Measurements from ENCODE around the gene RBP7.
A peak's percentile ranks its signal among the peaks of the same experiment; 100 is the strongest.

RBP7 gene

DNA sequence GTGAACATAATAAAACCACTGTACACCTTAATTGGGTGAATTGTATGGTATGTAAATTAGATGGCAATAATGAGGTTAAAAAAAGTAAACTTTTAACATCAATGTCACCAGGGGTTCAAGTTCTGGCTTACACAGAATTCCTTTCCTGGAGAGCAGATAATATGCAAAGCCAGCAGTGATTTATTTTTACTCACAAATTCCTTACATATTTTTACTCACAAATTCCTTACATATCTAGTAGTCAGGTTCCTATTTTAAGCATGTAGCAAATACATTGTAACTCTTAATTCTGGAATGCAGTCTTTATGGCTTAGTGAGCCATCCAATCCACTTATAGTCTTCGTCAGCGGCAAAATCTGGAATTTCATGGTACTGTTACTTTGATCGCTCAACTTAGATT, 34.4 kb downstream of the RBP7 start:
- H3K4me3 ChIP-seq (ENCODE audit: control insufficient read depth, low read depth, low read length): no peak overlapping the region
- DNase-seq (ENCODE audit: low read depth): no peak
- TF ChIP-seq, protein P1, sequence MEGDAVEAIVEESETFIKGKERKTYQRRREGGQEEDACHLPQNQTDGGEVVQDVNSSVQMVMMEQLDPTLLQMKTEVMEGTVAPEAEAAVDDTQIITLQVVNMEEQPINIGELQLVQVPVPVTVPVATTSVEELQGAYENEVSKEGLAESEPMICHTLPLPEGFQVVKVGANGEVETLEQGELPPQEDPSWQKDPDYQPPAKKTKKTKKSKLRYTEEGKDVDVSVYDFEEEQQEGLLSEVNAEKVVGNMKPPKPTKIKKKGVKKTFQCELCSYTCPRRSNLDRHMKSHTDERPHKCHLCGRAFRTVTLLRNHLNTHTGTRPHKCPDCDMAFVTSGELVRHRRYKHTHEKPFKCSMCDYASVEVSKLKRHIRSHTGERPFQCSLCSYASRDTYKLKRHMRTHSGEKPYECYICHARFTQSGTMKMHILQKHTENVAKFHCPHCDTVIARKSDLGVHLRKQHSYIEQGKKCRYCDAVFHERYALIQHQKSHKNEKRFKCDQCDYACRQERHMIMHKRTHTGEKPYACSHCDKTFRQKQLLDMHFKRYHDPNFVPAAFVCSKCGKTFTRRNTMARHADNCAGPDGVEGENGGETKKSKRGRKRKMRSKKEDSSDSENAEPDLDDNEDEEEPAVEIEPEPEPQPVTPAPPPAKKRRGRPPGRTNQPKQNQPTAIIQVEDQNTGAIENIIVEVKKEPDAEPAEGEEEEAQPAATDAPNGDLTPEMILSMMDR (IDR thresholded peaks at IDR 0.05; ENCODE audit: control insufficient read depth, insufficient read depth, low read depth, low read length, missing control alignments): no peak

DNA sequence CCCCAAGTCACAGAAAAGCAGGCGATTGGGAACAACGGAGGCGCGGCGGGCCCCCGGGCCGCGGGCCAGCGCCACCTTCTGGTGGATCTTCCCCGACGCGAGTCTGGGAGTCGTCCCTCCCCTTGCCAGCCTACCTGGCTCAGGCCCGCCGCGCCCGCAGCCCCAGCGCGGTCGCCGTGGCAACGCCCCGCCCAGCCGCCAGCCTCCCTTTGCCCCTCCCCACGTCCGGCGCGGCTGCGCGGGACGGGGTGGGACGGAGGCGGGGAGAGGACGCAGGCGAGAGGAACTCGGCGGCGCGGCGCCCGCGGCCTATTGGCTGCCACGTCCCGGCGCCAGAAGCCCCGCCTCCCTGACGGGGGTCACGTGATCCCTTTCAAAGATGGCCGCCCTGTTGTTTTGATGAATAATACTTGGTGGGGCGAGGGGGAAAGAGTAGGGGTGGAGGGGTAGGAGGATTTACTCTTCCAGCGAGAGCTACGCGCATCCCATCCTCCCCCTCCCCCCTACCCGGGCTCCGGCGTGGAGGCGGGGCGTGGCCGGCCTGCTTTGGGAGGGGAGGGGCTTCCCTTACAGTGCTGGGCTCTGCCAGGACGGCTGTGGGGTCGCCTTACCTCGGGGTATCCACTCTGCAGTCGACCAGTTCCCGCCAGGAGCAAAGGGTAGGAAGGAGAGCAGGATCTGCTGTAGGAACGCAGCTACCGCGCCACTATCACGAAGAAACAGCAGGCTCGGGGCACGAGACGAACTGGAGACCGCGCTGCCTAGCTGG, 35.7 kb downstream of the RBP7 start, which contains the start of gene UBE4B:
Gene UBE4B, plus strand, starts transcription at position 369 of the 769 bp plus-strand sequence. CDS start 713 bp downstream, outside the sequence.
- peak; percentile 84 for DNase-seq (ENCODE audit: low read depth)
- peak within 1 kb of the TSS; percentile 94 for H3K4me3 ChIP-seq (ENCODE audit: control insufficient read depth, low read depth, low read length)
- TF ChIP-seq, protein P1 (IDR thresholded peaks at IDR 0.05; ENCODE audit: control insufficient read depth, insufficient read depth, low read depth, low read length, missing control alignments): peak; percentile 77

DNA sequence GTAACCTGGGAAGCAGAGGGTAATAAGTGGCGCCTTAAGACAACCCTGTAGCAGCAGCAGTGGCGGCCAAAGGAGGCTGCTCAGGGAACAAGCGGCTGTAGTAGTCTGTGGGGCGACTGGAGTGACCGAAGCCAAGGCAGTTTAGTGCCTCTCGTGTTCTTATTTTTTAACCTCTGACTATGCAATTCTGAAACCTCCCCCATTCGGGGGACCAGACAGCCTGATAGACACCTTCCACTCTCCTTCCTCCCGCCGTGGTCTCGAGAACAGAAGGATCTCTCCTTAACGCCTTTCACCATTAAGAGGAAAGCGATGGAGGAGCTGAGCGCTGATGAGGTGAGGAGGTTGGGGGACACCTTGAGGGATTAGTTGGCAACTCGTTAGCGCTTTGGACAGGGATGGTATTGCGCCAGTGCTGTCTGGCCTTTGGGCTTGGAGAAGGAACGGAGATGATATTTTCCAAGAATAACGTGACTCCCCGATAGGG, 36.4 kb downstream of the RBP7 start:
- no peak for DNase-seq (ENCODE audit: low read depth)
- TF ChIP-seq, protein P1 (IDR thresholded peaks at IDR 0.05; ENCODE audit: control insufficient read depth, insufficient read depth, low read depth, low read length, missing control alignments): no peak

DNA sequence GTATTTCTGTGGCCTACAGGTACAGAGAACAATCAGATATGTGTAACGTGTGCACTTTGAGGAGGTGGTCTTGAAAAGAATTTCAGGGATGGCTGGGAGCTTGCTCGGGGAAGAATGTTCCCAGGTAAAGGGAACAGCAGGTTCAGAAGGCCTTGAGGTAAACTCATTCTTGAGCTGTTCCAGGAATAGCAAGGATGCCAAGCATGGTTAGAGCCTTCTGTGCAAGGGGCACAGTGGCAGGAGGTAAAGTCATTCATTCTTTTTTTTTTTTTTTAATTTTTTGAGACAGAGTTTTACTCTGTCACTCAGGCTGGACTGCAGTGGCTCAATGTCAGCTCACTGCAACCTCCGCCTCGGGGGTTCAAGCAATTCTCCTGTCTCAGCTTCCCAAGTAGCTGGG, 45.7 kb downstream of the RBP7 start:
- TF ChIP-seq, protein P1 (IDR thresholded peaks at IDR 0.05; ENCODE audit: control insufficient read depth, insufficient read depth, low read depth, low read length, missing control alignments): no peak
- no peak for DNase-seq (ENCODE audit: low read depth)
- H3K4me3 ChIP-seq (ENCODE audit: control insufficient read depth, low read depth, low read length): no peak overlapping the region

More for the DNA sequence above, 36.4 kb downstream of the RBP7 start:
- H3K4me3 ChIP-seq (ENCODE audit: control insufficient read depth, low read depth, low read length): peak overlapping the region; percentile 94

DNA sequence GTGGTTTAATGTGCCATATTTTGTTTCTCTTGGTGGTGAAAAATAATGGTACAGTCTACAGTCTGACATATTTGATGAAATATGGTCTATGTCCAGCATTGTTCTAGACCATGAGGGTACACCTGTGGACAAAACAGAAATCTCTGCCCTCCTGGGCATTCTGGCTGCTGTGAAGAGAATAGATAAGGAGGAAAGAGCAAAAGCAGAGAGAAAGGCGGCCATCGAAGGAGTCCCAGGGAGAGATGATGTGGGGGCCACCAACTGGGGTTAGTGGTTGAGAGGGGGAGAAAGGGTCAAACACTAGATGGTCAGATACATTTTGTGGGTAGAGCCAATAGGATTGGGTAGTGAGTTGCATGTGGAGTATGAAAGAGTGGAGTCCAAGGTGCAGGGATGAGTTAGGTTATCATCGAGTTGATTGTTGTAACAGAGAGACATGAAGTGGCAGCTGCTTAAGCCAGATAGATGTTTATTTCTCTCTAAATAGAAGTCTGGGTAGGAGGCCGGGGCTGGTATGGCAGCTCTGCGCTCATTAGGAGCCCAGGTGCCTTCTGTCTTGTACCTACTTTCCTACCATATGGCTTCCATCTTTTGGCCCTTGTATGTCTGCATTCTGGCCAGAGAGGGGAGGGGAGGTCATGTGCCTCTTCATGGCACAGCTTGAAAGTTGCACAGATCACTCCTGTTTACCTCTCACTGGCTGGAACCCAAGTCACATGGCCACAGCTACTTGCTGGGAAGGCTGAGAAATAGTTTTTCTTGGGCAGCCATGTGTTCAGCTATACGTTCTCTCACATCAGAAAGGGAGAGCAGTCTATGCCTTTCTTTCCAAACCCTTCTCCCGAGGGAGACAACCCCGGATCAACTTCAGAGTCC, 48.7 kb downstream of the RBP7 start:
- no peak overlapping the region for H3K4me3 ChIP-seq (ENCODE audit: control insufficient read depth, low read depth, low read length)
- TF ChIP-seq, protein P1 (IDR thresholded peaks at IDR 0.05; ENCODE audit: control insufficient read depth, insufficient read depth, low read depth, low read length, missing control alignments): no peak
- DNase-seq (ENCODE audit: low read depth): no peak

DNA sequence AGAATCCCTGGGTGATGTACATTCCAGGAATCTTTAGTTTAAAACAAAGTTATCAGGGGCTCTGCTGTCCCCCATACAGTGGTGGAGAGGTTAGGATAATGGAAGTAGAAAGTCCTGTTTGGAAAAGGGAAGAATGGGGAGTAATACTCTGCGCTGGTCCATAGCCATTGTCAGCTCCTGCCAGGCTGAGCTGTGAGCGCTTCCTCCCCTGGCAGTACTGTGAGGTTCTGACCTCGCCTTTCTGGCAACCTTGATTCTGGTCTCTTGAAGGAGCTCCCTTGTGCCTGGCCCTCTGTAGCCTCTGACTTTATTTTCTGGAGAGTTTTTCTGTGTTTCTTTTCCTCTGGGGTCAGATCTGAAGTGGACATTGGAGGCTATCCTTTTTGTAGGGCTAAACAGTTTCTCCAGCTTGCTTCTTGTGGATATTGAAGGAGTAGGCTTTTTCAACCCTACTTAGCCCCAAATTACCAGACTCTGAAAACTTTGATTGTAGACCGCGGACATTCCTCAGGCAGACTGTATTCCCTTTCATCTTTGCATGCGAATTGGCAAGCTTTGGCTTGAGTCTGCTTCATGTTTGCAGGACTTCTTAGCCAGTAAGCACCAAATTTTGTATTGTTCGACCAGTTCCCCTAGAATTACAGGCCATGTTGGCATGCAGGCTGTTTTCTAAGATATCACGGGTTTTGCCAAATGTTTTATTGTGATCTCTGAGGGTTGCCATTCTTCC, 49.5 kb downstream of the RBP7 start:
- TF ChIP-seq, protein P1 (IDR thresholded peaks at IDR 0.05; ENCODE audit: control insufficient read depth, insufficient read depth, low read depth, low read length, missing control alignments): no peak
- DNase-seq (ENCODE audit: low read depth): no peak
- no peak overlapping the region for H3K4me3 ChIP-seq (ENCODE audit: control insufficient read depth, low read depth, low read length)

Measured in AG09309 (cell line).